ENCODE data around the gene LDHD.

DNA sequence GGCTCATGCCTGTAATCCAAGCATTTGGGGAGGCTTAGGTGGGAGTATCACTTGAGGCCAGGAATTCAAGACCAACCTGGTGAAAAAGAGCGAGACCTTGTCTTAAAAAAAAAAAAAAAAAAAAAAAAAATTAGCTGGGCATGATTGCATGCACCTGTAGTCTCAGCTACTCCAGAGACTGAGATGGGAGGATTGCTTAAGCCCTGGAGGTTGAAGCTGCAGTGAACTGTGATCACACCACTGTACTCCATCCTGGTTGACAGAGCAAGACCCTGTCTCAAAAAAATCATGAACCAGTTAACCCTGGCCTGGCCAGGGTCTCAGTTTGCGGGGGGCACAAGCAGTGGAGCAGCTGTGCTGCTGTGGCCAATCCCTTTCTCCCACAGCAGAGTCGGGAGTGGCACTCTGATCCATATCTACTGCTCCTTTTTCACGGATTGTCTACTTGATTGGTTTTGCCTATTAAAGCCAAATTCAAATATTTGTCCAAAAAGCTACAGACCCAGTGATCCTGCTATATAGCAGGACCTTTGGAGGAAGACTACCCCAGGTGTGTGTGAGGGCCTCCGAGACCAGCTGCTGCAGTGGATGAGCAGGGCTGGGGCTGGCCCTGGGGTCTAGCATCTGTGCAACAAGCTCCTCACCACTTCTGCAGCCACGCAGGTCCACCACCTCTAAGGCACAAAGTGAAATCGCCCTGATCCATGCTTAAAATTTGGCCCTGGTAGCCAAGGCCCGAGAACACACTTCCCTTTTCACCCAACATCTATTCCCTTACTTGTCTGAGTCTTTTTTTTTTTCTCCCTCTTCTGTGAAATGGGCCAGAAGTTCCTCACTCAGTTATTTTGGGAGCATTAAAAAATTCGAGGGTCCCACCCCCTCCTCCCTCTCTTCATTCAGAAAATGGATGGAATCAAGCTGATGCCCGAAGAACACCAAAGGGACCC lies 48.2 kb downstream of the LDHD start:
- TF ChIP-seq, protein P1, sequence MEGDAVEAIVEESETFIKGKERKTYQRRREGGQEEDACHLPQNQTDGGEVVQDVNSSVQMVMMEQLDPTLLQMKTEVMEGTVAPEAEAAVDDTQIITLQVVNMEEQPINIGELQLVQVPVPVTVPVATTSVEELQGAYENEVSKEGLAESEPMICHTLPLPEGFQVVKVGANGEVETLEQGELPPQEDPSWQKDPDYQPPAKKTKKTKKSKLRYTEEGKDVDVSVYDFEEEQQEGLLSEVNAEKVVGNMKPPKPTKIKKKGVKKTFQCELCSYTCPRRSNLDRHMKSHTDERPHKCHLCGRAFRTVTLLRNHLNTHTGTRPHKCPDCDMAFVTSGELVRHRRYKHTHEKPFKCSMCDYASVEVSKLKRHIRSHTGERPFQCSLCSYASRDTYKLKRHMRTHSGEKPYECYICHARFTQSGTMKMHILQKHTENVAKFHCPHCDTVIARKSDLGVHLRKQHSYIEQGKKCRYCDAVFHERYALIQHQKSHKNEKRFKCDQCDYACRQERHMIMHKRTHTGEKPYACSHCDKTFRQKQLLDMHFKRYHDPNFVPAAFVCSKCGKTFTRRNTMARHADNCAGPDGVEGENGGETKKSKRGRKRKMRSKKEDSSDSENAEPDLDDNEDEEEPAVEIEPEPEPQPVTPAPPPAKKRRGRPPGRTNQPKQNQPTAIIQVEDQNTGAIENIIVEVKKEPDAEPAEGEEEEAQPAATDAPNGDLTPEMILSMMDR (IDR thresholded peaks at IDR 0.05), result no peak
- TF ChIP-seq POLR2A (IDR thresholded peaks at IDR 0.05), result no peak

All from Peyer's patch (tissue), 4 donors.